GOT3 (cell line): ENCODE results near the gene ADH1C.

Experiments
- DNase-seq: peaks from one replicate; lab custom pipeline; 2025; ENCODE audit warnings: mixed read lengths; lab: John Stamatoyannopoulos, UW

Gene ADH1C

DNA sequence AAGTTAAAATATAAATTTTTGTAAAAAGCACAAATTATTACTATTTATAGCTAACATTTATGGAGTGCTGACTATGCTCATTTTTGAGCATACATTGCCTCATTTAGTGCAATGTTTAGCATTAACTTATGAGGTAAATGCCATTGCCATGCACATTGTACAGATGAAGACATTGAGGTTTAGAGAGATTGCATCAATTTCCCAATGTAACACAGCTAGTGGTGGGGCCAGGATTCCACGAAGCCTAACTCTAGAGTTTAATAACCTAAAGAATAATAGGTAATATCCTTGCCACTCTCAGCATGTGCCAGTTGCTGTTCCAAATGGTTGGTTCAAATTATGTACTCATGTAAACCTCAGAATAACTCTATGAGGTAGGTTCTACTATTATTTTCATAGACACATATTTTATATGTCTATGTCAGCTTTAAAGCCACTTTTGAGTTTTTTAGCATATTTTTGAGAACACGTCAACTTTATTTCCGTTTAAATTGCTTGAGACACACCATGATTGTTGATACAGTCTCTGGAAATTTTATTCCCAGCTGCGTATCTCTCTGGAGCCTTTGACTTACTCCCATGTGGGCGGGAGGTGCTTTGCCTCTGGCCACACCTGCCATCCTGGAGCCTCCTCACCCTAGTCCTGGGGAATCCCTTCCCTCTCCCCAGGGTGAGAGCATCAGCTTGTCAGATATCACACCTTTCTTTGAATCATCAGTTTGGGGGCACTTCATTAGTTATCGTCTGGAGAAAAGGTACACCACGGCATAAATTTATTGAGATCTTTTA is 51.0 kb downstream of the ADH1C start:
- no peak for DNase-seq

DNA sequence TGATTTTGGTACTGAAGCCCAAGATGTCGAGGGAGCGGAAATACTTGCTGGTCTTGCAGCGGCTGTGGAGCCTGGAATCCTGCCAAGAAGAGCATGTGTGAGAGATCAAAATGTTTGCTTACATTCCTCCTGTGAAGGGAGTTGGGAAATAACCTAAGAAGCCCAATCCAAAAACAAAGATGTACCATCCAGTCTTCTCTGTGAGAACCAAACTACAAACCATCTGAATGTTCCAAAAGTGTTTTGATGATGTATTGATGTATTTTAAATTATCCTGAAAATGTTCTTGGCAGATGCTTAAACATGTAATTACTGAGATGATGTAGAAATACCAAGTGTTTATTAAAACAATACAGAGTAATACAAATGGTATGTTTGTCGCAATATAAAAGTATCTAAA is 51.6 kb downstream of the ADH1C start:
- DNase-seq, result no peak

DNA sequence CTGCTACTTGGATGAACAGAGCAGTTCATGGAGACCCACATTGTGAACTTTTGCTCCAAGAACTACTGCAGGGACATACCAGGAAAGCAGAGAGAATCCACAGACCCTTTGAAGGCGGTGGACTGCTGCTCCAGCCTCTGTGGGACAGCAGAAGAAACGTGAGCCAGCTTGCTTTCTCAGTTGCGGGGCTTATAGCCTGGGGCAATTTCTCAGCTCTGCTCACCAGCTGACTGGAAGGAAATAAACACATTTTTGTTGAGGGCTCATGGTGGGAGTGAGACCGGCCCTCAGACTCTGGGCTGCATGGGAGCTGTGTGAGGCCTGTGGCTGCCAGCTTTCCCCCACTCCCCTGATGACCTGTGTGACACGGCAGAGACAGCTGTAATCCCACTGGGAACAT is 59.2 kb downstream of the ADH1C start:
- no peak for DNase-seq

DNA sequence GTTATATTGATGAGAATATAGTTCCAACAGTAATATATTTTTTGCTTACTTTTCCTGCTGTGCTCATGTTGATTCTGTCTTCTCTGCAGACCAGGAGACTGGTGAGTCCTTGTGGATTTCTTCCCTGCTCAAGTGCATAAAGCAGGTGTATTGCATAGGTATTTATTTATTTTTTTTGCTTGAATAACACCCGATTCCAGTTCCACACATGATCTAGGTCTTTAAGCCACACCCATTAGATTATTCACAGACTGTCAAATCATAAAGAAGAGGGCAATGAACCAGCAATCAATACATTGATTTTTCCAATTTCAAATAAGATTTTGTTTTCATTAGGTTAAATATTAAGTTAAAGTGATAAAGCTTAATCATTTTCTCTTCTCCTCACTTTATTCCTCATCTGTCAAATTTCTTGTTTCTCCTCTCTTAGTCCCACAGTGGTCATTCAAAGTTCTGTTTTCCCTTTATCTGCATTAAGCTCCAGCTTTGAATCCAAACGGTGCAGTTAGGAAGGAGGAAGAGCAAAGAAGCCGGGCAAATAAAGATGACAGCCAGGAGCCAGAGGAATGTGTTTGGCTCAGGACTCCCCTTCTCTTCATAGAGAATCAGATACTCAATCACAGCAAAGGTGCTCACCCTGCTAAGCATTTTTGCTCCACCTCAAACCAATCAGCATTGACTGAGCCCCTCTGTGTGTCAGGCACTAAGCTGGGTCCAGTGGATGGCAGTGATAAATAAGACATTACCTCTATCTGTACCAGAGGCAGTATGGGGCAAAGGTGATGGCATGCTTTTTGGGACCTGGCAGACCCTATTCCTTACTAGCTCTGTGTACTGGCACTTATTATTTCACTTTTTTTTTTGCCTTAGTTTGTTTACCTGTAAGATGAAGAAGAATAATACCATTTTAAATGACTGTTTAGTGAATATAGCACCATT is 61.4 kb downstream of the ADH1C start, which contains the start of gene ADH1A:
ADH1A (minus strand) TSS at position 138 of the 939 bp plus-strand sequence; CDS start at position 67, 71 bp downstream.
- DNase-seq, result no peak
